Neural crest cell (in vitro differentiated cells): Measurements from ENCODE around the gene FAM8A1. TPM values are rescaled to one million over a fixed set of nuclear protein-coding genes. Genes with fewer than 3 reads are reported as not detected.
"Not testable (repeated sequence)": the region's sequence is repeated elsewhere in the genome, so short reads cannot be mapped to it uniquely, and the experiment has no call there.

ENCODE experiments used
- DNase-seq: peaks from one replicate; pipeline ENCODE4 v3.0.0; 2021; ENCODE audit warnings: low read depth, mixed read lengths, low spot score
- H3K27ac Mint-ChIP-seq: one replicate; pipeline ENCODE4 v1.8.0; 2021; ENCODE audit warnings: mild to moderate bottlenecking, mixed read lengths; ENCODE audit not compliant: unreplicated experiment
- H3K27me3 Mint-ChIP-seq: 2 replicates; pipeline ENCODE4 v1.8.0; 2021; ENCODE audit warnings: low read depth, mild to moderate bottlenecking, mixed read lengths
- H3K36me3 Mint-ChIP-seq: 2 replicates; pipeline ENCODE4 v1.8.0; 2021; ENCODE audit warnings: low read depth, mild to moderate bottlenecking, mixed read lengths
- H3K4me1 Mint-ChIP-seq: 2 replicates; pipeline ENCODE4 v1.8.0; 2021; ENCODE audit warnings: mixed read lengths
- H3K4me3 Mint-ChIP-seq: one replicate; pipeline ENCODE4 v1.8.0; 2021; ENCODE audit warnings: mild to moderate bottlenecking, mixed read lengths
- H3K9me3 Mint-ChIP-seq: 2 replicates; pipeline ENCODE4 v1.8.0; 2021; ENCODE audit warnings: mixed read lengths
- CTCF ChIP-seq: fragments of 200-600 bp; sonication (generic); conservative IDR thresholded peaks from 2 replicates; pipeline ENCODE4 v1.5.0; 2021; ENCODE audit warnings: antibody characterized with exemption, mild to moderate bottlenecking
- total RNA-seq: library from RNA; stranded (reverse); gene quantifications from 2 replicates; pipeline ENCODE4 v1.2.1, GENCODE V29; 2021

The FAM8A1 gene
- total RNA-seq, 1 donor from 2014 or later = 17.5 TPM

GRCh38 chr6:17584241-17584803, 15.8 kb upstream of the FAM8A1 start:
- Mint-ChIP-seq H3K4me3 (peak overlapping the region; percentile 9), H3K36me3 (no peaks in the 10 kb centered on the region), H3K9me3 (peaks cover 5% of the 10 kb centered on the region), H3K4me1 (peaks cover 4% of the 10 kb centered on the region), H3K27me3 (no peaks in the 10 kb centered on the region), H3K27ac (no peak overlapping the region)
- peak; percentile 23 for DNase-seq
- peak; percentile 92 for TF ChIP-seq CTCF

- H3K9me3 Mint-ChIP-seq = peaks cover 4% of the 10 kb centered on the region
- H3K36me3 Mint-ChIP-seq = no peaks in the 10 kb centered on the region
- peaks cover 4% of the 10 kb centered on the region for H3K4me1 Mint-ChIP-seq
- no peak for DNase-seq
- no peaks in the 10 kb centered on the region for H3K27me3 Mint-ChIP-seq
- no peak overlapping the region for H3K4me3 Mint-ChIP-seq
- peak; percentile 27 for TF ChIP-seq CTCF
- no peak overlapping the region for H3K27ac Mint-ChIP-seq
These were observed 14.2 kb upstream of the FAM8A1 start for GRCh38 chr6:17585766-17586490.

DNA sequence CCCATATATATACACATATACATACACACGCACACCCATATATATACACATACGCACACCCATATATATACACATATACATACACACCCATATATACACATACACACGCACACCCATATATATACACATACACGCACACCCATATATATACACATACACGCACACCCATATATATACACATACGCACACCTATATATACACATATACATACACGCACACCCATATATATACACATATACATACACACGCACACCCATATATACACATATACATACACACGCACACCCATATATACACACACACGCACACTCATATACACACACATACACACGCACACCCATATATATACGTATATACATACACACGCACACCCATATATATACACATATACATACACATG, 13.5 kb upstream of the FAM8A1 start:
- H3K9me3 Mint-ChIP-seq = not testable (repeated sequence)

GRCh38 chr6:17588011-17588410, 12.1 kb upstream of the FAM8A1 start:
- Mint-ChIP-seq H3K4me1 (peaks cover 4% of the 10 kb centered on the region), H3K27me3 (no peaks in the 10 kb centered on the region), H3K27ac (no peak overlapping the region), H3K9me3 (no peaks in the 10 kb centered on the region), H3K36me3 (no peaks in the 10 kb centered on the region), H3K4me3 (no peak overlapping the region)
- no peak for TF ChIP-seq CTCF
- no peak for DNase-seq

More for the DNA sequence above, 13.5 kb upstream of the FAM8A1 start:
- DNase-seq, H3K27me3 Mint-ChIP-seq, H3K36me3 Mint-ChIP-seq, H3K27ac Mint-ChIP-seq, H3K4me1 Mint-ChIP-seq, H3K4me3 Mint-ChIP-seq: not testable (repeated sequence)

DNA sequence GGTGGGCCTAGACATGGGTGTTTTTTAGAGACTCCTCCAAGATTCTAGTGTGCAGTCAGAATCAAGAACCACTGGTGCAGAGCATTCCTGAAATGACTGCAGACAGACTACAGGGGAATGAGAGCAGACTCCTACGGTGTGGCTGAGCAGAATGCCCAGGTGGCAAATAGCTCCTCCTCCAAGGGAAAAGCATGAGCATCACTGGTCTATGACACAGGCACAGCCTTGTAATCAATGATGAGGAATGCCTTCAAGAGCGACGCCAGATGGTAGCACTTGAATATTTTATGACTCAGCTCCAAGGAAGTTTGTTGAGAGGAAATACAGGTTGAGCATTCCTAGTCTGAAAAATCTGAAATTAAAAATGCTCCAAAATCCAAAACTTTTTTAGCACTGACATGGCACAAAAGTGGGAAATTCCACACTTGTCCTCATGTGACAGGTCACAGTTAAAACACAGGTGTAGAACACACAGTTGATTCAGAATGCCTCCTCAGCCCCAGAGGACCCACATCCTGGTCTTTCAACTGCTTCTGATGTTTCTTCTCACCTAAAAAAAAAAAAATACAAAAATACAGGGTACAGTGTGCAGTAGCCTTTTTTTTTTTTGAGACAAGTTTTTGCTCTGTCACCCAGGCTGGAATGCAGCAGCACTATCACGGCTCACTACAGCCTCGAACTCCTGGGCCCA, 10.6 kb upstream of the FAM8A1 start:
- no peak for TF ChIP-seq CTCF
- DNase-seq = no peak
- H3K27ac Mint-ChIP-seq = no peak overlapping the region
- H3K27me3 Mint-ChIP-seq = no peaks in the 10 kb centered on the region
- no peak overlapping the region for H3K4me3 Mint-ChIP-seq
- H3K9me3 Mint-ChIP-seq = no peaks in the 10 kb centered on the region
- no peaks in the 10 kb centered on the region for H3K4me1 Mint-ChIP-seq
- no peaks in the 10 kb centered on the region for H3K36me3 Mint-ChIP-seq

DNA sequence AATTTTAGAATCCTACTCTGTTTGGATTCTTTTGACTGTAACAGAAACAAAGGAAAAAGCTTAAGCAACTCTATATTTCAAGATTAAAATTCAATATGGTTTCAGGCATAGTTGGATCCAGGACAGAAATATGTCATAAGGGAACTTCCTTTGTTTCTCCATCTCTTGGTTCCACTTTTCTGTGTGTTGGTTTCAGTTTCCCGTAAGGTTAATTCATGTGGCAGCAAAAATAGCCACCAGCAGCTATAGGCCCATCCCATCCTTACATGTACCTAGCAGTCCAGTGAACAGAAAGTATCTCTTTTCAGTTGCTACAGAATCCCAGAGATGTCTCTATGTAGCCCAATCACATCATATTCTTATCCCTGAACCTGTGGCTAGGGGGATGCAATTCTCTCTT, 8.8 kb upstream of the FAM8A1 start:
- no peak overlapping the region for H3K27ac Mint-ChIP-seq
- H3K4me3 Mint-ChIP-seq = no peak overlapping the region
- no peaks in the 10 kb centered on the region for H3K27me3 Mint-ChIP-seq
- H3K9me3 Mint-ChIP-seq = no peaks in the 10 kb centered on the region
- H3K36me3 Mint-ChIP-seq = no peaks in the 10 kb centered on the region
- no peaks in the 10 kb centered on the region for H3K4me1 Mint-ChIP-seq
- no peak for DNase-seq
- no peak for TF ChIP-seq CTCF
